ENCODE results near the gene STRA6.

DNA sequence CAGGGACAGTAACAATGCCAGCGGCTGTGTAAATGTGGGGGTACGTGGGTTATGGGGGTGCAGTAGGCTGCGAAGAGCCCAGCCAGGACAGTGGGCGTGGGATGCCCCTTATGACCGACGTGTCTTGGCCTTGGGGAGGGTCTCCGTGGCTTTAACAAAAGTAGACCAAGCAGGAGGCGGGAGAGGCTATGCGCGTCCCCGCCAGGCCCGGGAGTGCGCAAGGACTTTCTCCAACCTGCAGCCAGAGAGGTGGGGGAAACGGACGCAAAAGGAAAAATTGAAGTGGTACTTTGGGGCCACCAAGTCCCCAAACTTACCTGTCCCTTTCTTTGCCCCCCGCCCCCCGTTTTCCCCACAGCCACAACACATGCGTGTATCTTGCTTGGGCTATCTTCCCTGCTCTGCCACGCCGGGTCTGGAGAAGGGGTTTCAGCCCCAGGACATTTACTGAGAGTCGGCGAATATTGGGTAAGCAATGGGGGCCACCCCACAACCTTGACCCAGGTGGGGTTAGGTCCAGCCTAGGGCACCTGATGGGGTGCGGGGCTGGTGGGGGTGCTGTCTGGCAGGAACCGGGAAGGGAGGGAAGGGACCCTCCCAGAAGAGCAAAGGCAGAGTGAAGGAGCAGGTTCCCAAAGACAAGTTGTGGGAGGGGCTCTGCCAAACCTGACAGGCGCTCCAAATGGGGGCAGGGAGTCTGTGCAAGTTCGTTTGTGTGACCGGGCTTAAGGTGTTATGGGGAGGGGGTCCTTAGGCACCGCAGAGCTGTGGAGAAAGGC lies 71.5 kb downstream of the STRA6 start:
- TF ChIP-seq, protein P1, sequence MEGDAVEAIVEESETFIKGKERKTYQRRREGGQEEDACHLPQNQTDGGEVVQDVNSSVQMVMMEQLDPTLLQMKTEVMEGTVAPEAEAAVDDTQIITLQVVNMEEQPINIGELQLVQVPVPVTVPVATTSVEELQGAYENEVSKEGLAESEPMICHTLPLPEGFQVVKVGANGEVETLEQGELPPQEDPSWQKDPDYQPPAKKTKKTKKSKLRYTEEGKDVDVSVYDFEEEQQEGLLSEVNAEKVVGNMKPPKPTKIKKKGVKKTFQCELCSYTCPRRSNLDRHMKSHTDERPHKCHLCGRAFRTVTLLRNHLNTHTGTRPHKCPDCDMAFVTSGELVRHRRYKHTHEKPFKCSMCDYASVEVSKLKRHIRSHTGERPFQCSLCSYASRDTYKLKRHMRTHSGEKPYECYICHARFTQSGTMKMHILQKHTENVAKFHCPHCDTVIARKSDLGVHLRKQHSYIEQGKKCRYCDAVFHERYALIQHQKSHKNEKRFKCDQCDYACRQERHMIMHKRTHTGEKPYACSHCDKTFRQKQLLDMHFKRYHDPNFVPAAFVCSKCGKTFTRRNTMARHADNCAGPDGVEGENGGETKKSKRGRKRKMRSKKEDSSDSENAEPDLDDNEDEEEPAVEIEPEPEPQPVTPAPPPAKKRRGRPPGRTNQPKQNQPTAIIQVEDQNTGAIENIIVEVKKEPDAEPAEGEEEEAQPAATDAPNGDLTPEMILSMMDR (IDR thresholded peaks at IDR 0.05) = no peak
- TF ChIP-seq POLR2A (IDR thresholded peaks at IDR 0.05) (no peak), EP300 (IDR thresholded peaks at IDR 0.05) (no peak)
